GM19455 (cell line): ENCODE results near the gene ACBD3.

Experiments
- ATAC-seq: cut with Tn5 transposase; IDR thresholded peaks from one replicate; pipeline ENCODE4 v1.9.1; 2021; ENCODE audit not compliant: unreplicated experiment

Gene ACBD3

DNA sequence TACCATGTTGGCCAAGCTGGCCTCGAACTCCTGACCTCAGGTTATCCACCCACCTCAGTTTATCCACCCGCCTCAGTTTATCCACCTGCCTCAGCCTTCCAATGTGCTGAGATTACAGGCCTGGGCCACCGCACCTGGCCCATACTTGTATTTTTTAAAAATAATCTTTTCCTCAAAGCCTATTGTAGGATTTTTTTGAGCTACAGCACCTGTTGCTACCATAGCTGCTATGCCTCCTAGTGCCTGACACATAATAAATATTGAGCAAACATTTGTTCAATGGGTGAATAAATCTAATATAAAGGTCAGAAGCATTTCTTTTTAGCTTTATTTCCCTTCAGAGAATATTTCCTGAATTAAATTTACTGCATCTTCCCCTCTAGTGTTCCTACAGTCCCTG is 15.7 kb upstream of the ACBD3 start:
- ATAC-seq, result no peak

DNA sequence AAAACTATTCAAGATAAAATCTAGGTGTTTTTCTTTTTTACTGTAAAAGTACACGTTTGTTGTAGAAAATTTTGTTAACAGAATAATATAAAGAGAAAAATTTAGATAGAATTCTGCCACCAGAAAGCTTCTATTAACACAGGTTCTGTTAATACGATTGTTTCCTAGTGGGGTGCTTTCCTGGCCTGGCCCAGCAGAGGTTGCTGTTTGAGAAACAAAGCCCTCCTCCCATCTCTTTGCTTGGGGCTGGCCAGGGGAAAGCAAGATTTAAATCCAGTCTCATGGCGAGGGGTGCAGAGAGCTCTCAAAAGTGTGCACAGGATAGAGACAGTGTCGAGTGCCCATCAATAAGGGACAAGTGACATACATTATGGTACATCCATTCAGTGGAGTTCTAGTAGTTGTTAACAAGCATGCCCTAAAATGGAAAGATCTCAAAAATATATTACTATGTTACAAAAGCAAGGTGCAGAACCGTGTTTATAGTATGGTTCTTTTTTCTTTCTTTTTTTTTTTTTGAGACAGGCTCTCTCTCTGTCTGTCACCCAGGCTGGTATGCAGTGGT is 14.6 kb upstream of the ACBD3 start:
- ATAC-seq, result no peak

DNA sequence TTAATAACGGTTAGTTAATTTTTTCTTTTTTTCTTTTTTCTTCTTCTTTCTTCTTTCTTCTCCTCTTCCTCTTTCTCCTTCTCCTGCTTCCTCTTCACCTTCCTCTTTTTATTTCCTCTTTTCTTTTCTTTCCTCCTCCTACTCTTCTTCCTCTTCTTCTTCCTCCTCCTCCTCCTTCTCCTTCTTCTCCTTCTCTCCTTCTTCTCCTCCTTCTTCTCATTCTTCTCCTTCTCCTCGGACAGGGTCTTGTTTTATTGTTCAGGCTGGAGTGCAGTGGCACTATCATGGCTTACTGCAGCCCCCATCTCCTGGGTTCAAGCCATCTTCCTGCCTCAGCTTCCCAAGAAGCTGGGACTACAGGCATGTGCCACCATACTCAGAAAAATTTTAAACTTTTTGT is 13.4 kb upstream of the ACBD3 start:
- no peak for ATAC-seq

DNA sequence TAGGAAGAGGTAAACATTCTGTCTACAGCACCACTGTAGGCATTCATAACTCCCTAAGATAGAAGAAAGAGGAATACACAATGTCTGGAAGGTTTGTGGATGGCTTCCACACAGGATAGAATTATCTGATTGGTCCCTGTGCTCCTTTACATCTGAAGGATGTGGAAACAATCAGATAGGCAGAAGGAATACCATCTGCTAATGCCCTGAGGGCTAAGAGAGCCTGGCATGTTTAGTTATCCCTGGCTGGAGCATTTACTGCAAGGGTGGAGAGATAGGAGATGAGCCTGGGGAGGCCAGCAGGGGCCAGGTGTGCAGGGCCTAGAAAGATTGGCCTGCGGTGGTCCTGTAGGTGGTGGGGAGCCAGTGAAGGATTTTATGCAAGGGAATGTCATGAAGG is 8.6 kb upstream of the ACBD3 start:
- ATAC-seq, result no peak

DNA sequence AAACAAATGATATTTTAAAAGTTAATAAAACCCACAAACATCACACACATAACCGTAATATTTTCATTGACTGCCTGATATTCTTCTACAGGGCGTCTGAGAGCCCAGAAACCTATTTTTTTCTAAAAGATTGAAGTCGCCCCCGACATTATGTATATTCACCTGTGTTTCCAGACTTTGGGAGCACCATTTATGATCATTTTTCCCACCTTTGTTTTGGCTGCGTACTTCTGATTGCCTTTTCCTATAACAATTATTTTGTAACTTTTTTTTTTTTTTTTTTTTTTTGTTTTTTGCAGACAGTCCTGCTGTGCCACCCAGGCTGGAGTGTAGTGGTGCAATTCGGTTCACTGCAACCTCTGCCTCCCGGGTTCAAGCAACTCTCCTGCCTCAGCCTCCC is 839 bp upstream of the ACBD3 start:
- no peak for ATAC-seq

DNA sequence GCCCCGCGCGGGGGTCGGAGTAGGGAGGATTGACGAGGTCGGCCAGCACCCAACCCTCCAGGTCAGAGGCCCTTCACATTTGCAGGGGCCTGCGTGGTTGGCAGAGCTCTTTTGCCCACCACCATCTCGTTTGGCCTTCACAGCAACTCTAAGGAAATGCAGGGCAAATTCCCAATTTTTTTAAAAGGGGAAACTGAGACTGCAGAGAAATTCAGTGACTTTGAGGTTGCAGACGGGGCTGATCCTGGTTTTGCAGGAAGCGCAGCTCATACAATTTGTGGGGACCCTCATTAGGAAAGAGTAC is 430 bp upstream of the ACBD3 start:
- ATAC-seq, result no peak

DNA sequence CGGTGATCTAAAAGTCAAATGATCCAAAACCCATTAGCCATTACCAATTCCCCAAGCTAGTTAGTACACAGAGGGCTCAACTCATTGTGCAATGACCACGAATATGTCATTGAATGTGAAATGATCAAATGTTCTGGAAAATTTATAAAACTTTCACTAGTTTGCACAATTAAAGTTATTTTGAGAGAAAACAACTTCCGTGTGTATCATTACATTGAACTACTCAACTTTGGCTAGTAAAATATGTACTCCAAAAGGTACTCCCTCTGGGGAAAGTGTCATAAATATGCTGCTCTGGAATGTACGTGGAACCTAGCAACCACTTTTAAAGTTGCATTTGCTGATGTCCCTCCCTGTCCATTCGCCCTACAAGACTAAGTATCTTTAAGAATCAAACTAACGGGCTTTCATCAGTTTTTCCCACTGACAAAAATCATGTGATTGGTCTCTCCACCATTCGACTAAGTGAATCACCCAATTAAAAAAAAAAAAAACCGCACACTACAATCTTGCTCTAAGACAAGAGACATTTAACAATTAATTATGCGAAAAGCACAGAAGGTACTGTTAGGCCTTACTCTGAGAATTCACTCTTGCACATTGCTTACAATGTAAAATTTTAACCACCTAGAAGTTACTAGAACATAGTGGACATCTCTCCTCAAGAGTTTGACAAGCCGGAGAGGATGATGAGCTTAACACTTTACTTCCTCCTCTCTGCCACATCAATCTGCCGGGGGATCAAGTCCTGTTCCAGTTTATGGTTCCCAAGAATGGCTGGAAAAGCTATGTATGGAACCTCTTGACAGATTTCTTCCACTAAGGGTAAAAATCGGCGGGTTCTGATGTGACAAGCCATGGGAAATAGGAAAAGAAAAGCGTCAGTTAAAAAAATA is 1.2 kb downstream of the ACBD3 start:
- ATAC-seq, result no peak

DNA sequence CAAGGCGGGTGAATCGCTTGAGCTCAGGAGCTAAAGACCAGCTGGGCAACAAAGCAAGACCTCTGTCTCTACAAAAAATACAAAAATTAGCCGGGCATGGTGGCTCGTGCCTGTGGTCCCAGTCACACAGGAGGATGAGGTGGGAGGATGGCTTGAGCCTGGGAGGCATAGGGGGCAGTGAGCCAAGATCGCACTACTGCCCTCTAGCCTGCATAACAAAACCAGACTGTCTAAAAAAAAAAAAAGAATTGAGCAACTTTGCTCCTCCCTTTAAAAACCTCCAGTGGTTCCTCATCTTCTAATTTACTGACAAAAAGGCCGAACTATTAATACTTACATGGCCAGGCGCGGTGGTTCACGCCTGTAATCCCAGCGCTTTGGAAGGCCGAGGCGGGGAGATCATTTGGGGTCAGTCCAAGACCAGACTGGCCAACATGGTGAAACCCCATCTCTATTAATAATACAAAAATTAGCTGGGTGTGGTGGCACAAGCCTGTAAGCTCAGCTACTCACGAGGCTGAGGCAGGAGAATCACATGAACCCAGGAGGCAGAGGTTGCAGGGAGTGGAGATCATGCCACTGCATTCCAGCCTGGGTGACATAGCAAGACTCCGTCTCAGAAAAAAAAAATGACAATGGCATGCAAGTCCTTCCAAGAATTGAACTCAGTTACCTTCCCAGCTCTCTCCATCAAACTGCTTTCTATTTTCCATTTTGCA is 4.4 kb downstream of the ACBD3 start:
- no peak for ATAC-seq

DNA sequence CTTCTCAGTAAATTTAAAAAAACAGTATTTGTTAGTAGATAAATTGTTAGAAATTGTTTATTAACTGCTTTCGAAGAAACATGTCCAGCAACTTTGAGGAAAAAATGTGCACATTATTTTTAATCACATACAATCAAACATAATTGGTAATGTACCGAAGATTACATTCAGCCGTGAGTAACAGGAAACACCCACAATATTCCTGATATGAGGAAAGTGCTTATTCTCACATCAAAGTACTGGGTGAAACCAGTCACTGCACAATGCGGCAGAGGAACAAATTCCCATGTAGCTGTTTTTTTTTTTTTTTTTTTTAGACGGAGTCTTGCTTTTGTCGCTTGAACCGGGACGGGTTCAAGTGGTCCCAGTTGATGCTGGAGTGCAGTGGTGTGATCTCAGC is 9.7 kb downstream of the ACBD3 start:
- ATAC-seq, result no peak

DNA sequence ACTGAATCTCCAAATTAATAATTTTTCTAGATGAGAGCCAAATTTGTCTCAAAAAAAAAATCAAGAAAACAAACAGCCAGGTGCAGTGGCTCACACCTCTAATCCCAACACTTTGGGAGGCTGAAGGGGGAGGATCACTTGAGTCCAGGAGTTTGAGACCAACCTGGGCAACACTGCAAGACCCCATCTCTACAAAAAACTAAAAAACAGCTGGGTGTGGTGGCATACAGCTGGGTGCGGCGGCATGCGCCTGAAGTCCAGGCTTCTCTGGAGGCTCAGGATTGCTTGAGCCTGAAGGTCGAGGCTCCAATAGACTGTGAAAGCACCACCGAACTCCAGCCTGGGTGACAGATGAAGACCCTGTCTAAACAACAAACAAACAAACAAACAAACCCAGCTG is 14.0 kb downstream of the ACBD3 start:
- no peak for ATAC-seq

DNA sequence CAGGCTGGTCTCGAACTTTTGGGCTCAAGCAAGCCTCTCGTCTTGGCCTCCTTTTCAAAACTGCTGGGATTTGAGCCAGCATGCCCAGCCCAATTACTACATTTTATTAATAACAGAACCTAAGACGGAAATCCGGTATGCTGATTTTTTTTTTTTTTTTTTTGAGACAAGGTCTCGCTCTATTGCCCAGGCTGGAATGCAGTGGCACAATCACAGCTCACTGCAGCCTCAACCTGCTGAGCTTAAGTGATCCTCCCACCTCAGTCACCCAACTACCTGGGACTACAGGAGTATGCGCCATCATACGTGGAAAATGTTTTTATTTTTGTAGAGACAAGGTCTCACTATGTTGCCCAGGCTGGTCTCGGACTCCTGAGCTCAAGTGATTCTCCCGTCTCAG is 20.2 kb downstream of the ACBD3 start:
- no peak for ATAC-seq

DNA sequence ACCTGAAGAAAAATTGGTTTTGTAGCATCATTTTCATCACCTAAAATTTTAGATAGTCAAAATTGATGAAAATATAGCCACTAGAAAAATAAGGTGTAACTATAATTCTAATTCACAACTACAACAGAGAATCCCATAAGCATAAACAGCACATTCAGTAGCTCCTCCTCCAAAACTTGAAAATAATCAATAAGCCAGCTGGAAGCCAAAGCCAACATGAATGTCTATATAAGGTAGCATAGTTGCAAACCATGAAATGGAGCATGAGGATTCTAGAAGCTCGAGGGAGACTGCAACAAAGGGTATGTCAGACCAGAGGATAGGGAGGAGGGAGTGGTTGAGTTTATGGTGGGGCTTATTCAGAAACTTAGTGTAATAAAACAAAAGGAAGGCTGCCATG is 22.4 kb downstream of the ACBD3 start:
- no peak for ATAC-seq

DNA sequence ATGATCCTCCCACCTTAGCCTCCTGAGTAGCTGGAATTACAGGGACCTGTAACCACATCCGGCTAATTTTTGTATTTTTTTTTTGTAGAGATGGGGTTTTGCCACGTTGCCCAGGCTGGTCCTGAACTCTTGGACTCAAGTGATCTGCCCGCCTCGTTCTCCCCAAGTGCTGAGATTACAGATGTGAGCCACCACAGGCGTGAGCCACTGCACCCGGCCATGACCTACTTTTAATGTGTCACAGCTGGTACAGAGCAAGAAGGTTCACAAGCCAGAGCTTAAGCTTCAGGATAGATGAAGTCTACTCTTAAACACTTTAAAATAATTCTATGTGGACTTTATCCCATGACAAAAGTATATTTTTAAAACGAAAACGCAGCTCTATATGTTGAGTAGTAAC is 23.6 kb downstream of the ACBD3 start:
- no peak for ATAC-seq

DNA sequence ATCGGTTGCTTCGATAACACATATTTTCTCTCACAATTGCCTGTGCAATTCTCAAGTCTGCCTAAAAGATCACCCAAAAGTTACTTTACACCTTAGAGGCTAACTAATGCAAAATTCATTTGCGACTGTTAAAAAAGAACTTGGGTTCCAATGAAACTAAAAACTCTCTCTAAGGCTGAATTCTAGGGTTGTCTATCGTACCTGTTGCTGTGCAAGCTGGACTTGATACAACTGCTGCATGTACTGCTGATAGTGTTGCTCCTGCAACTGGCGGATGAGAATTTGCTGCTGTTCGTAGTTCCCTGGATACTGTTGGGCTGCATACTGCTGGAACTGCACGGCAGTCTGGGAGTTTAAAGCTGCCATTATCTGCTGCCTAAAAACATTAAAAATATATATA is 27.6 kb downstream of the ACBD3 start:
- ATAC-seq, result no peak

DNA sequence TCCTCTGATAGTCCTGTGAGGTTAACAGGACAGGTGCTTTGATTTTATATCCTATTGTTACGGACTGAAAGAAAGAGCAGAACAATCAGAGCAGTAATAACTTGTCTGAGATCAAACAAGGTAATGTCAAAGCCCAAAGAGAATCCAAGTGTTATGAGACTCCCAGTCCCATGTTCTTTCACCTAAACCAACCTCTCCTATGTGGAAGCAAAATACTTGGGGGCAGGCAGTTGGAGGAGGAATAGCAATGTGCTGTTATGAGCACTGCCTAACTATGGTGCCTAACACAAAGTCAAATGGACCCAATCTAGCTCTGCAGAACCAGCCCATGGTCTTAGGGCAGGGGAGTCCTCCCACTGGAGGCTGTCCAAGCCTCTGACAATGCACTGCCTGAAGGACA is 28.1 kb downstream of the ACBD3 start:
- no peak for ATAC-seq

DNA sequence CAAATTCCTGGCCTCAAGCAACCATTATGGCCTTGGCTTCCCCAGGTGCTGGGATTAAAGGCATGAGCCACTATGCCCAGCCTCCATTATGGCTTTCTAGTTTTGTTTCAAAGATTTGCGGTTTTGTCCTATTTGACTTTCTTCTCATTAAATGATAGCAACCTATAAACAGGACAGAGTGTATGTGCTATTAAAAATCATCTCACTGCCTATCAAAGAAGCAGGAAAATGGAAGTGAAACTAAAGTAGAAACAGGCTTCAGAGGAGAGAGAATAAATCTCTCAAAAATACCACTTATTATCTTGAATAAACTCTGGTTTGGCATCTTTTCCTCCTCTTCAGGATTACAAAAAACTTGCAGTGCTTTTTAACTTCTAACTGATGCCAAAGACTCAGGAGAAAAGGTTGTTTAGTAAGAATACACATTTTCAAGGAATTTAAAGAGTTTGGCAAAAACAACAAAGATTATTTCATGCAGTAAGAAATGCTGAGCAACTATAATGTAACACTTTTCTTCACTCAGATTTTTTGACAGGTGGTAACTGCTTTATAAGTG is 28.7 kb downstream of the ACBD3 start:
- ATAC-seq, result no peak

DNA sequence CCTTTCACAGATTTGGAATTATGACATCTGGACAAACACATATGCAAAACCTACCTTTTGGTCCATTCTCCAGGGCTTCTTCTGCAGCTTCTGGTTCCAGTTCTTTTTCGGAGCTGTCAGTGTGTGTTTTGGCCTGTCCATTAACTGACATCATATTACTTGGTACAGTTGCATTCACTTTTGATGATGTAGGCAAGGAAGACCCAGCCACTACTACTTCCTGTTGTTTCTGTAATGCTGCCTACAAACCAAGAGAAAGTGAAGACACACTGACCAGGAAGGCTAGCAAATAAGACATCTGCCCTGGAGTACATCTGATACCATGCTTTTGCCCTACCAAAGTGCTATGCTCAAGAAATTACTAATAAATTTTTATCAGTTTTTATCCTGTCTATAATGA is 31.9 kb downstream of the ACBD3 start:
- no peak for ATAC-seq

DNA sequence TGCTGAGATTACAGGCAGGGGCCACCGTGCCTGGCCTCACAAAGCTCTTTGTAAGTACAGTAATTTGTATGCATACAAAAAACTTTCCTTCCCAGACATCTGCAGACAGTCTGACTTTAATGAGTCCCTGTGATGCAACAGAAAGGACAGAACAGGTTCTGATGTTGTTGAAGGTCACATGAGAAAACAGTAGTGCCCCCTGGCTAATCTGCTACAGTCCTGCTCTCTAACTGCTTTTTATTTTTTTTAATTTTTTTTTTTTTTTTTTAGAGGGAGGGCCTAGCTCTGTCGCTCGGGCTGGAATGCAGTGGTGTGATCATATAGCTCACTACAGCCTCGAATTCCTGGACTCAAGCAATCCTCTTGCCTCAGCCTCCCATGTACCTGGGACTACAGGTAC is 36.7 kb downstream of the ACBD3 start:
- no peak for ATAC-seq

DNA sequence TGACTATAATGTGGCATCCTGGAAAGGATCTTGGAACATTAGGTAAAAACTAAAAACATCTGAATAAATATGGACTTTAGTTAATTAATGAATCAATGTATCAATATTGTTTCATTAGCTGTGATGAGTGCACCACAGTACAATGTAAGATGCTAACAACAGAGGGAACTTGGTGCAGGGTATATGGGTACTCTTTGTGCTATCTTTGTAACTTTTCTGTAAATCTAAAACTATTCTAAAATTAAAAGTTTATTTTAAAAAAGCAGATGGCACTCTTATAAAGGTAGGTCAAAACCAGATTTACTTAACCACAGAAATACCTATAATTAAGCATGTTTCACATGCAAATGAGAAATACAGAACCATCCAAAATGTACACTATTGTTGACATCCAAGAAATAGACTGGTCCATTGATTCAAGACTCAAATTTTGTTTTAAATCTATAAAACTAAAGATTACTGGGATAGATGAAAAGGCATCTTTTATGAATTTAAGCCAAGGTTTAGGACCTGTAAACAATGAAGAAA is 38.4 kb downstream of the ACBD3 start:
- ATAC-seq, result no peak

DNA sequence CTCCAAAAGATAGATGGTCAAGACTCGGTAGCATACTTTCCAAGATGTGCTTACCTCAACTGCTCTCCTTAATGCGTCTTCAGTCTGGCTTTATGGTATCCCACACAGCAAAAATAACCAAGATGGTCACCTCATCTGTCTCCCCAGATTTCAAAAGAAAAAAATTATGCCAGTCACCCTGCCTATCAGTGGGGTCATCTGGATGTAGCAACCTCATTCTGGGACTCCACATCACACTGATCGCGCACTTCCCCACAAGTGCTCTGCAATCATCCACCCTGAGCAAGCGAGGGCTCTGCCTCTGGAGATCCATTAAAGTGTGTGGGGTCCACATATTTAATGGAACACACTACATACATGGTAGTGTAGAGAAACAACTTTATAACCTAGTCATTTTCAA is 42.5 kb downstream of the ACBD3 start:
- ATAC-seq, result no peak

DNA sequence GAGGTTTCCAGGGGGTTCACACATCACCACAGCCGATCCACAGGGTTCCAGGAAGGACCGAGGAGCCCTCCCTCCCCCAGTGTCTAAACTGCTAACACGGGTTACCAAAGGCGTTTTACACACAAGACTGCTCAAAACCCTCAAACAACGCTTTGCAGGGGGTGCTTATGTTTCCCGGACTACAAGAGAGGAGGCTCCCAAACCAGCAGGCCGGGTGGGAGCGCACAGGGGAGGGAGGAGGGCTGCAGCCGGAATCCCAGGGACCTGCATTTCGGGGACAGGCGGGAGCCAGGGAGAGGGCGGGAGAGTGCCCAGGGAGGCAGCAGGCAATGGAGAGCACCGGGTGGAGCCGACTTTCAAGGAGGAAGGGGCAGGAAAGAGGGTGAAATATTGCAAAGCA is 50.8 kb downstream of the ACBD3 start:
- no peak for ATAC-seq
